Gastrocnemius medialis (tissue), 4 donors: ENCODE measurements around the gene PPFIA1.

Source experiments
- POLR2A ChIP-seq, 2 donors: fragments of 450-650 bp; IDR thresholded peaks; one replicate each; pipeline ENCODE4 v1.6.1; 2017; ENCODE audit warnings: antibody characterized with exemption in 2 of 2, mild to moderate bottlenecking in 2 of 2, moderate library complexity in 2 of 2
- TF ChIP-seq, protein P1 (sequence below), 5 experiments: fragments of 450-650 bp in 3 of 5; fragments of 200-600 bp in 2 of 5; sonication (generic) in 2 of 5; IDR thresholded peaks in 4 of 5; conservative IDR thresholded peaks in 1 of 5; 1 replicate in 4 of 5; 2 replicates in 1 of 5; pipeline ENCODE4 v1.5.1; 2016 to 2019; ENCODE audit warnings: antibody characterized with exemption in 5 of 5, mild to moderate bottlenecking in 3 of 5, moderate library complexity in 3 of 5

DNA sequence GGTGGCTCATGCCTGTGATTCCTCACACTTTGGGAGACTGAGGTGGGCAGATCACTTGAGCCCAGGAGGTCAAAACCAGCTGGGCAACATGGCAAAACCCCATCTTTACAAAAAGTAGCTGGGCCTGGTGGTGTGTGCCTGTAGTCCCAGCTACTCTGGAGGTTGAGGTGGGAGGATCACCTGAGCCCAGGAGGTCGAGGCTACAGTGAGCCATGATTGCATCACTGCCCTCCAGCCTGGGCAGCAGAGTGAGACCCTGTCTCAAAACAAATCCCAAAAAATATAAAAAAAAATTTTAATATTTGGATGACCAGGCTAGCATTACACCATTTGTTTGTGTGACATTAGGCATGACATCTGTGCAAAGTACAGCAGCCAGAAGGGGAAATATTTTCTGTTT, 78.1 kb downstream of the PPFIA1 start:
- TF ChIP-seq, protein P1, sequence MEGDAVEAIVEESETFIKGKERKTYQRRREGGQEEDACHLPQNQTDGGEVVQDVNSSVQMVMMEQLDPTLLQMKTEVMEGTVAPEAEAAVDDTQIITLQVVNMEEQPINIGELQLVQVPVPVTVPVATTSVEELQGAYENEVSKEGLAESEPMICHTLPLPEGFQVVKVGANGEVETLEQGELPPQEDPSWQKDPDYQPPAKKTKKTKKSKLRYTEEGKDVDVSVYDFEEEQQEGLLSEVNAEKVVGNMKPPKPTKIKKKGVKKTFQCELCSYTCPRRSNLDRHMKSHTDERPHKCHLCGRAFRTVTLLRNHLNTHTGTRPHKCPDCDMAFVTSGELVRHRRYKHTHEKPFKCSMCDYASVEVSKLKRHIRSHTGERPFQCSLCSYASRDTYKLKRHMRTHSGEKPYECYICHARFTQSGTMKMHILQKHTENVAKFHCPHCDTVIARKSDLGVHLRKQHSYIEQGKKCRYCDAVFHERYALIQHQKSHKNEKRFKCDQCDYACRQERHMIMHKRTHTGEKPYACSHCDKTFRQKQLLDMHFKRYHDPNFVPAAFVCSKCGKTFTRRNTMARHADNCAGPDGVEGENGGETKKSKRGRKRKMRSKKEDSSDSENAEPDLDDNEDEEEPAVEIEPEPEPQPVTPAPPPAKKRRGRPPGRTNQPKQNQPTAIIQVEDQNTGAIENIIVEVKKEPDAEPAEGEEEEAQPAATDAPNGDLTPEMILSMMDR (IDR thresholded peaks at IDR 0.05 in 4 of 5, conservative IDR thresholded peaks at IDR 0.05 in 1 of 5), result no peak
- TF ChIP-seq POLR2A (IDR thresholded peaks at IDR 0.05), result no peak
